ENCODE results near the gene KAZN.

The KAZN gene

DNA sequence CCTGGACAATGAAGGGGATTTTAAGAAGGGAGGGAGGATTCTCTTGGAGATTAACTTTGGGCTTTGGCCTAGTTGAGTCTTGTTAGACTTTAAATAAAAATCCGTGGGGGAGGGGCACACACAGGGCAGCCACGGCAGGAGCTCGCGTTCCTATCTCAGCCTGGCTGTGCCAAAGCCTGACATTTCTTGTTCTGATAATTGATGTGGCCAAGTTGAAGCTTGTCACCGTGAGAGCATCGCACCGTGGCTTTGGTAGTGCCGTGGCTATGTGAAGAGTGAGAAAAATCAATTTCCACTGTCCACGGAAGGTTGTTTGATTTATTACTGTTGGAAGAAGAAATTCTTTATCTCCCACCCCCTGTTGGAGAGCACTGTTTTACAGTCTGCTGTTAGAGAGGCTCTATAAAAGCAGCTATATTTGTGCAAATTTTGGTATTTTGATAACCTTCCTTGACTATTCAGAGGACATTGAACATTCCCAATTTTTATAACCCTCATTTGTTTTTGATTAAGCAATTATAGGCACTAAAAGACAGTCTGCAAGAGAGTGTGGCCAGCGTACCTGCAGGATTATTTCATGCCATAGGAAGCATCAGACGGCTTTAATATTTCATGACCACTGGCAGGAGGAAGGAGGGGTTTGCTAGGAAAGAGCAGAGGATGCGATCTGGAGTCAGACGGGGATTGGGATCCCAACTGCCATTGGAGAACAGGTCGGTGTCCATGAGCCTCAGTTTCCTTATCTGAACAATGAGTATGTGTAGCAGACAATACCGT, 160.7 kb downstream of the KAZN start:
- DNase-seq (ENCODE audit: insufficient read length, low spot score) (no peak), FAIRE-seq (no peak)
- TF ChIP-seq, protein P1, sequence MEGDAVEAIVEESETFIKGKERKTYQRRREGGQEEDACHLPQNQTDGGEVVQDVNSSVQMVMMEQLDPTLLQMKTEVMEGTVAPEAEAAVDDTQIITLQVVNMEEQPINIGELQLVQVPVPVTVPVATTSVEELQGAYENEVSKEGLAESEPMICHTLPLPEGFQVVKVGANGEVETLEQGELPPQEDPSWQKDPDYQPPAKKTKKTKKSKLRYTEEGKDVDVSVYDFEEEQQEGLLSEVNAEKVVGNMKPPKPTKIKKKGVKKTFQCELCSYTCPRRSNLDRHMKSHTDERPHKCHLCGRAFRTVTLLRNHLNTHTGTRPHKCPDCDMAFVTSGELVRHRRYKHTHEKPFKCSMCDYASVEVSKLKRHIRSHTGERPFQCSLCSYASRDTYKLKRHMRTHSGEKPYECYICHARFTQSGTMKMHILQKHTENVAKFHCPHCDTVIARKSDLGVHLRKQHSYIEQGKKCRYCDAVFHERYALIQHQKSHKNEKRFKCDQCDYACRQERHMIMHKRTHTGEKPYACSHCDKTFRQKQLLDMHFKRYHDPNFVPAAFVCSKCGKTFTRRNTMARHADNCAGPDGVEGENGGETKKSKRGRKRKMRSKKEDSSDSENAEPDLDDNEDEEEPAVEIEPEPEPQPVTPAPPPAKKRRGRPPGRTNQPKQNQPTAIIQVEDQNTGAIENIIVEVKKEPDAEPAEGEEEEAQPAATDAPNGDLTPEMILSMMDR (IDR thresholded peaks at IDR 0.05; ENCODE audit: insufficient read depth, missing control alignments): no peak

DNA sequence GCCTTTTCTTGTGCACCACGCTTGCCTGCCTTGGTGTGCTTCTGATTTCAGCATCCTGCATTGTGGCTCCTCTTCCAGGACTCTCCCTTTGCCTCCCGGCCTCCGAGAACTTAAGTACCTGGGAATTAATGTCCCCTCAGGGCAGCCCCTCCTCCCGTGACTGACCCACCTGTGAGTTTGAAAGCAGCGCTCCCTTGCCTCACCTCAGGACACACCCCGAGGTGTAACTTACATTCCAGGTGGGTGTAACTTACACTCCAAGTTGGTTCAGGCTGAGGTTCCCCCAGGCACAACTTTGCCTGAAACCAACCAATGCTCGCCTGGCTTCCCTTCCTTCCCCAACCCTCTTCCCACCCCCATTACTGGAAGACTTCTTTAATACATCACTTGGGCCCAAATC, 161.4 kb downstream of the KAZN start:
- TF ChIP-seq, protein P1 (IDR thresholded peaks at IDR 0.05; ENCODE audit: insufficient read depth, missing control alignments): no peak
- no peak for FAIRE-seq
- DNase-seq (ENCODE audit: insufficient read length, low spot score): no peak

DNA sequence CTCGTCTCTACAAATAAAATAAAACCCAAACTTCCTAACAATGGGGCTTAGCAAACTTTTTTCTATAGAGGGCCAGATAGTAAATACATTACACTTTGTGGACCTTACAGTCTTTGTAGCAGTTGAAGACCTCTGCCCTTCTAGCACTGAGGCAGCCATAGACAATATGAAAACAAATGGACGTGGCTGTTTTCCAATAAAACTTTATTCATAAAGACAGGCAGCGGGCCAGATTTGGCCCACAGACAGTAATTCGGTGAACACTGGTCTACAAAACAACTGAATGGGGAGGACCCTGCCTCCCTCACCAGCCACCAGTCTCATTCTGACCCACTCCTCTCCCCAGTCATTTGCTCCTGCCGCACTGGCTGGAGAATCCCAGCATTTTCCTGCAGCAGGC, 162.3 kb downstream of the KAZN start:
- no peak for DNase-seq (ENCODE audit: insufficient read length, low spot score)
- FAIRE-seq: no peak
- TF ChIP-seq, protein P1 (IDR thresholded peaks at IDR 0.05; ENCODE audit: insufficient read depth, missing control alignments): no peak

DNA sequence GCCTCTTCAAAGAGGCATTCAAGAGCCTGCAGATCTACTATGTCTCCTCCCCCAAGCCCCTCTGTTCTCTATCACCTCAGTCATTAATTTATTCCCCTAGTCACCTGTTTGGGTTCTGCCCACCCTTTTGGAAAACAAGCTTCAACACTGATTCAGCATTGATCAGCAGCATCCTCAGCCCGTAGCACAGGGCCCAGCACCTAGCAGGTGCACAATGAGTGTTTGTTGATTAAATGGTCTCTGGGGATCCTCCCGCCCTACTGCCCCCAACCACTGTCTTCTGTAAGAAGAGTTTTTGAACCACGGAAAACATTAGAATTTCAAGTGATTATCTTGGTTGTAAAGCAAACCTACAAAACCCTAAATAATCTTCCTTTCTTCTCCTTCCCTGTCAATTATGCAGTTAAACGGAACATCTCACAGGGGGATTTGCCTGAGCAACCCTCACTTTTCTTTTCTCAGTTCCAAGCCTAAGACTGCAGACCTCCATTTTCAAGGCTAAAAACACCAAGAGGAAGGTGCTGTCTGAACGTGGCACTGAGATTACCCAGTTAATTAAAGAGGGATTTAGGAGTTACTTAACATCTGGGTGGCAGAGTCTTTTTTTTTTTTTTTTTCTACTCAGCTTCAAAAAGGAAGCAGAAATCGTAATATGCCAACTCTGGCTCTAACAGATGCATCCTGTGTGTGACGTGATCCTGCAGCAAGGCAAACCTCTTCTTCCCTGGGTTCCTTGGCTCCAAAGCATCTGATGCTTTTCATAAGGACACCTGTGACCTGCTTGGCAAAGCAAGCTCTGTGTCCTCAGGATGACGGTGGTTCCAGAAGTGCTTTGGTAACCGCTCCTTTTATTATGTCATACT, 163.0 kb downstream of the KAZN start:
- no peak for FAIRE-seq
- TF ChIP-seq, protein P1 (IDR thresholded peaks at IDR 0.05; ENCODE audit: insufficient read depth, missing control alignments): no peak

DNA sequence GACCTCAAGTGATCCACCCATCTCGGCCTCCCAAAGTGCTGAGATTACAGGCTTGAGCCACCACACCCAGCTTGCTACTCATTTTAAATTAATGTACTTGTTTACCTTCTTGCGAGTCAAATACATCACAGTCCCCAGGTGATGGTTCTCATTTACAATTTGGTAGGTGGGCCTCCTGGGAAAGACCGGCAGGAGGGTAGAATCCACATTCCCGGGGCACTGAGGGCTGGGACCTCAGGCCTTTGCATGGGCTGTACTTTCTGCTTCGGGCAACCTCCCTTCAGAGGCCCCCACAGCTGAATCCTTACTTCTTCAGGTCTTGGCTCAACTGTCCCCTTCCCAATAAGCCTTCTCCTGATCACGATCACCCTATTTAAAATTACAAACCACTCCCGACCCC, 165.5 kb downstream of the KAZN start:
- DNase-seq (ENCODE audit: insufficient read length, low spot score) (no peak), FAIRE-seq (no peak)
- TF ChIP-seq, protein P1 (IDR thresholded peaks at IDR 0.05; ENCODE audit: insufficient read depth, missing control alignments): no peak

More for the DNA sequence above, 163.0 kb downstream of the KAZN start:
- no peak for DNase-seq (ENCODE audit: insufficient read length, low spot score)

DNA sequence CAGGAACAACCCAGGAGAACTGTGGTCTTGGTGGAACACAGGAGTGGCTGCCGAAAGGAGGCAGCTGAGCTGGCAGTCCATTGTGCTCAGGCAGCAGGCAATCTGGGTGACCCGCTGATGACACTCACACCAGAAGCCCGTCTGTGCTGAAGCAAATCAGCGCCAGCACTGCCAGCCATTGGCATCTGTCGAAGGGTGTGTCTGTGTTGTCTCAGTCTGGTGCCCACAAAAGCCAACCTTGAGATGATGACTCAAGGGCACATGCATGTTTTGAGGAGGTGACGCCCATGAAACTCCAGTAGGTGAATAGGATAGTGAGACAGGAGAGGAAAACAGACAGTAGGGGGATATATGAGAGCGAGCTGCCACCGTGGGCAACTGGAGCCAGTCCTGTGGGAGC, 167.3 kb downstream of the KAZN start:
- TF ChIP-seq, protein P1 (IDR thresholded peaks at IDR 0.05; ENCODE audit: insufficient read depth, missing control alignments): no peak
- FAIRE-seq: no peak

More for the DNA sequence above, 167.3 kb downstream of the KAZN start:
- no peak for DNase-seq (ENCODE audit: insufficient read length, low spot score)
